Endothelial cell of umbilical vein (primary cell): Measurements from ENCODE around the gene FTO. TPM values are rescaled to one million over a fixed set of nuclear protein-coding genes. Genes with fewer than 3 reads are reported as not detected.

Experiments
- BruUV-seq: library from RNA; stranded (reverse); fragments of 400-500 nt; replicated peaks from 2 replicates; lab custom pipeline; 2021; lab: Mats Ljungman, UMichigan
- CTCF ChIA-PET: fragments of 300-600, 350-600 bp; sonication (Branson Sonifier 250); formaldehyde crosslinking; loops from one replicate; lab custom pipeline; 2021; ENCODE audit warnings: antibody characterized with exemption, inconsistent platforms; lab: Charles Lee
- POLR2A ChIA-PET: fragments of 300-600, 350-600 bp; sonication (Branson Sonifier 250); formaldehyde crosslinking; loops from one replicate; lab custom pipeline; 2021; ENCODE audit warnings: antibody characterized with exemption, inconsistent platforms; lab: Charles Lee
- DNase-seq: peaks from one replicate; pipeline ENCODE4 v3.0.0-alpha.2; 2011; ENCODE audit warnings: low read depth, low spot score
- FAIRE-seq: peaks from 2 replicates; lab custom pipeline; 2011; peaks lifted over from hg19 to GRCh38; lab: Jason Lieb, UNC
- H2AFZ ChIP-seq: 2 replicates; pipeline ENCODE4 v1.6.0; 2012; ENCODE audit warnings: low read depth, low read length, control low read depth, inconsistent platforms
- H3K27ac ChIP-seq: 2 replicates; pipeline ENCODE4 v1.5.1; 2011; ENCODE audit warnings: low read depth, mild to moderate bottlenecking, control low read depth, low read length, moderate library complexity; ENCODE audit not compliant: insufficient read depth
- H3K27me3 ChIP-seq, 2 experiments: 2 replicates each; pipeline versions ENCODE4 v1.6.0 to v1.6.1; 2011; ENCODE audit warnings: low read length in 2 of 2, mixed read lengths in 1 of 2; ENCODE audit not compliant: control insufficient read depth in 2 of 2, insufficient read depth in 2 of 2
- H3K36me3 ChIP-seq, 2 experiments: 2 replicates in 1 of 2; 3 replicates in 1 of 2; pipeline ENCODE4 v1.5.1; 2011; ENCODE audit warnings: low read length in 2 of 2, mild to moderate bottlenecking in 1 of 2, moderate library complexity in 1 of 2; ENCODE audit not compliant: control insufficient read depth in 2 of 2, insufficient read depth in 2 of 2; ENCODE audit errors: extremely low read depth in 1 of 2
- H3K4me1 ChIP-seq: 3 replicates; pipeline ENCODE4 v1.5.1; 2011; ENCODE audit warnings: mild to moderate bottlenecking, low read length; ENCODE audit not compliant: control insufficient read depth, insufficient read depth; ENCODE audit errors: extremely low read depth
- H3K4me2 ChIP-seq: 2 replicates; pipeline ENCODE4 v1.6.1; 2011; ENCODE audit warnings: low read length, control low read depth, mixed read lengths; ENCODE audit not compliant: insufficient read depth
- H3K4me3 ChIP-seq, 3 experiments: fragments of 200-600 bp in 1 of 3; sonication (generic), shearing (Covaris generic) in 1 of 3; replicated peaks in 1 of 3; 2 replicates each; pipeline ENCODE4 v1.5.1; 2011 to 2016; ENCODE audit warnings: control low read depth in 3 of 3, low read length in 3 of 3, mild to moderate bottlenecking in 2 of 3, inconsistent platforms in 1 of 3, low read depth in 1 of 3, moderate library complexity in 1 of 3; ENCODE audit not compliant: insufficient read depth in 1 of 3
- H3K79me2 ChIP-seq: 2 replicates; pipeline ENCODE4 v1.6.0; 2012; ENCODE audit warnings: low read length, inconsistent platforms; ENCODE audit not compliant: control insufficient read depth, insufficient read depth
- H3K9ac ChIP-seq: replicated peaks from 2 replicates; pipeline ENCODE3; 2011; ENCODE audit warnings: low read length, control low read depth; ENCODE audit not compliant: insufficient read depth; ENCODE audit errors: extremely low read depth
- H3K9me1 ChIP-seq: replicated peaks from 3 replicates; pipeline ENCODE4 v1.6.0; 2011; ENCODE audit warnings: mild to moderate bottlenecking, low read length; ENCODE audit not compliant: control insufficient read depth, insufficient read depth; ENCODE audit errors: extremely low read depth
- H3K9me3 ChIP-seq: replicated peaks from 2 replicates; pipeline ENCODE4 v1.5.1; 2012; ENCODE audit warnings: low read length, inconsistent platforms; ENCODE audit not compliant: control insufficient read depth, insufficient read depth
- H4K20me1 ChIP-seq: replicated peaks from 2 replicates; pipeline ENCODE3; 2011; ENCODE audit warnings: mild to moderate bottlenecking, low read length; ENCODE audit not compliant: control insufficient read depth, insufficient read depth; ENCODE audit errors: extremely low read depth
- EZH2 ChIP-seq: IDR thresholded peaks from 2 replicates; pipeline ENCODE4 v1.6.1; 2012; ENCODE audit warnings: borderline replicate concordance, low read depth, mild to moderate bottlenecking, moderate library complexity, low read length, inconsistent platforms; ENCODE audit not compliant: severe bottlenecking
- FOS ChIP-seq: IDR thresholded peaks from 2 replicates; pipeline ENCODE4 v1.6.1; 2011; ENCODE audit warnings: mild to moderate bottlenecking, low read length, moderate library complexity, borderline replicate concordance; ENCODE audit not compliant: insufficient read depth
- GATA2 ChIP-seq: IDR thresholded peaks from 2 replicates; pipeline ENCODE4 v1.7.0; 2011; ENCODE audit warnings: low read depth, mild to moderate bottlenecking, moderate library complexity, mixed read lengths, low read length; ENCODE audit not compliant: insufficient read length, insufficient read depth
- JUN ChIP-seq: IDR thresholded peaks from 2 replicates; pipeline ENCODE4 v1.6.1; 2011; ENCODE audit warnings: borderline replicate concordance, low read depth; ENCODE audit not compliant: insufficient read length, insufficient read depth
- MYC ChIP-seq: IDR thresholded peaks from one replicate; pipeline ENCODE4 v1.6.1; 2011; ENCODE audit warnings: mild to moderate bottlenecking, low read depth, low read length
- POLR2A ChIP-seq: IDR thresholded peaks from 2 replicates; pipeline ENCODE4 v1.6.1; 2012; ENCODE audit warnings: low read depth, mild to moderate bottlenecking, control low read depth, low read length
- POLR2AphosphoS5 ChIP-seq: IDR thresholded peaks from 2 replicates; pipeline ENCODE4 v1.6.1; 2012; ENCODE audit warnings: low read depth, mild to moderate bottlenecking, control low read depth, low read length, moderate library complexity; ENCODE audit not compliant: insufficient read depth
- dilution Hi-C: fragments of 300-500 bp; cut with MboI; formaldehyde crosslinking; loops from one replicate; pipeline ENCODE4 v1.15.0; 2019; ENCODE audit warnings: low sequenced_read_pairs; ENCODE audit not compliant: extremely low pct_ligation_motif_present
- intact Hi-C: fragments of 100-400 bp; cut with micrococcal nuclease; formaldehyde crosslinking; loops from one replicate; pipeline ENCODE4 v1.10.0; 2022
- polyA plus RNA-seq, 4 experiments: library from polyadenylated mRNA; depleted of rRNA in 3 of 4; stranded (reverse) in 3 of 4; unstranded in 1 of 4; fragments of >200 nt; gene quantifications; 2 replicates each; pipeline versions ENCODE4 v1.2.1 to v1.2.3, GENCODE V29; 2011 to 2012; ENCODE audit warnings: missing spikeins in 1 of 4
- total RNA-seq: library from RNA; stranded (reverse); gene quantifications from 2 replicates; pipeline ENCODE4 v1.2.3, GENCODE V29; 2021
- TF ChIP-seq, protein P1 (sequence below), 2 donors: IDR thresholded peaks; 1 replicate in 1 of 2; 2 replicates in 1 of 2; pipeline ENCODE4 v1.5.1; 2011; ENCODE audit warnings: low read length in 2 of 2, mild to moderate bottlenecking in 2 of 2, moderate library complexity in 2 of 2, control low read depth in 1 of 2, inconsistent platforms in 1 of 2, low read depth in 1 of 2; ENCODE audit not compliant: insufficient read depth in 1 of 2; ENCODE audit errors: extremely low read depth in 1 of 2
- TF ChIP-seq, protein P2 (sequence below): IDR thresholded peaks from 2 replicates; pipeline ENCODE4 v1.6.1; 2011; ENCODE audit not compliant: insufficient read depth, insufficient read length

Gene FTO
- total and polyA plus RNA-seq, 2 donors (not counting 3 experiments of a cell fraction or from before 2014, with no cell fraction given): 48.6 to 87.1 TPM

DNA sequence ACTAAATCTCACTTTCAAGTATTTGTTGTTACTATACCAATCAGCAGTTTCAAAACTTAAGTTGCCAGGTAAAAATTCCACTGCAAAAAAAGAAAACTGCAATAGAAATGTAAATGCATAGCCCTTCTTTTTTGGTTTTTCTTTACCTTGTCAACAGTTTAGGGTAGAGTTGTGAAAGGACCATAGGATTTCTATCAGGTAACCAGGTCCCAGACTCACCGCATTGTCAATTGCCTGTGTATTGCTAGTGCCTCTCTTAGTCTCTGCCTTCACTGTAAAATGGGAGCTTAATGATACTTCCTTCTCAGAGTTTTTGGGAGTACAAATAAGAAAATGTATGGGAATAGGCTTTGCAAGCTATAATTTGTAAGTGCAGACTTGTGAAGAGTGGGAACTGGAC, 145.0 kb downstream of the FTO start:
- DNase-seq (no peak), FAIRE-seq (no peak)
- no peaks in the 10 kb centered on the region for H3K36me3 ChIP-seq
- no peaks in the 10 kb centered on the region for H3K27me3 ChIP-seq
- no peaks in the 10 kb centered on the region for H3K9me1 ChIP-seq
- no peak overlapping the region for H3K4me2 ChIP-seq
- no peaks in the 10 kb centered on the region for H3K4me1 ChIP-seq
- no peaks in the 10 kb centered on the region for H3K9me3 ChIP-seq
- H3K9ac ChIP-seq: no peak overlapping the region
- TF ChIP-seq, protein P1, sequence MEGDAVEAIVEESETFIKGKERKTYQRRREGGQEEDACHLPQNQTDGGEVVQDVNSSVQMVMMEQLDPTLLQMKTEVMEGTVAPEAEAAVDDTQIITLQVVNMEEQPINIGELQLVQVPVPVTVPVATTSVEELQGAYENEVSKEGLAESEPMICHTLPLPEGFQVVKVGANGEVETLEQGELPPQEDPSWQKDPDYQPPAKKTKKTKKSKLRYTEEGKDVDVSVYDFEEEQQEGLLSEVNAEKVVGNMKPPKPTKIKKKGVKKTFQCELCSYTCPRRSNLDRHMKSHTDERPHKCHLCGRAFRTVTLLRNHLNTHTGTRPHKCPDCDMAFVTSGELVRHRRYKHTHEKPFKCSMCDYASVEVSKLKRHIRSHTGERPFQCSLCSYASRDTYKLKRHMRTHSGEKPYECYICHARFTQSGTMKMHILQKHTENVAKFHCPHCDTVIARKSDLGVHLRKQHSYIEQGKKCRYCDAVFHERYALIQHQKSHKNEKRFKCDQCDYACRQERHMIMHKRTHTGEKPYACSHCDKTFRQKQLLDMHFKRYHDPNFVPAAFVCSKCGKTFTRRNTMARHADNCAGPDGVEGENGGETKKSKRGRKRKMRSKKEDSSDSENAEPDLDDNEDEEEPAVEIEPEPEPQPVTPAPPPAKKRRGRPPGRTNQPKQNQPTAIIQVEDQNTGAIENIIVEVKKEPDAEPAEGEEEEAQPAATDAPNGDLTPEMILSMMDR (IDR thresholded peaks at IDR 0.05; ENCODE audit: extremely low read depth in 1 of 2, insufficient read depth in 1 of 2, low read depth in 1 of 2, low read length in 2 of 2): no peak
- TF ChIP-seq MYC: no peak
- TF ChIP-seq EZH2: no peak
- no peak for TF ChIP-seq POLR2AphosphoS5
- TF ChIP-seq, protein P2, sequence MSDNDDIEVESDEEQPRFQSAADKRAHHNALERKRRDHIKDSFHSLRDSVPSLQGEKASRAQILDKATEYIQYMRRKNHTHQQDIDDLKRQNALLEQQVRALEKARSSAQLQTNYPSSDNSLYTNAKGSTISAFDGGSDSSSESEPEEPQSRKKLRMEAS: no peak
- no peak for TF ChIP-seq JUN
- no peak for TF ChIP-seq POLR2A
- no peak for TF ChIP-seq GATA2
- no peak for TF ChIP-seq FOS
- POLR2A ChIA-PET: no interaction called here
- CTCF ChIA-PET: no interaction called here
- no peak overlapping the region for H3K27ac ChIP-seq
- H2AFZ ChIP-seq: no peak overlapping the region
- no TSS peak for BruUV-seq
- no peak overlapping the region for H3K4me3 ChIP-seq
- no peaks in the 10 kb centered on the region for H3K79me2 ChIP-seq
- intact Hi-C loops (no loop called here), dilution Hi-C loops (no loop called here)
- H4K20me1 ChIP-seq: no peaks in the 10 kb centered on the region
